NCI-H82 (cell line): Measurements from ENCODE around the gene CDH13.

Experiments used
- DNase-seq: peaks from one replicate; lab custom pipeline; 2025; lab: John Stamatoyannopoulos, UW

CDH13 gene

GRCh38 chr16:83355570-83356218 is 728.9 kb downstream of the CDH13 start:
- DNase-seq, result no peak

- DNase-seq, result peak; percentile 82
Observed at GRCh38 chr16:83356266-83356665, 729.5 kb downstream of the CDH13 start.

GRCh38 chr16:83356986-83357385 is 730.2 kb downstream of the CDH13 start:
- DNase-seq, result no peak

GRCh38 chr16:83363521-83363920 is 736.8 kb downstream of the CDH13 start:
- DNase-seq, result no peak

- DNase-seq, result no peak
Observed at GRCh38 chr16:83365166-83365565, 738.4 kb downstream of the CDH13 start.

- DNase-seq, result no peak
Observed at GRCh38 chr16:83366228-83366627, 739.5 kb downstream of the CDH13 start.

GRCh38 chr16:83374979-83375378 is 748.2 kb downstream of the CDH13 start:
- DNase-seq, result no peak

GRCh38 chr16:83389751-83390150 is 763.0 kb downstream of the CDH13 start:
- DNase-seq, result no peak

- DNase-seq, result no peak
Observed at GRCh38 chr16:83390759-83391158, 764.0 kb downstream of the CDH13 start.

GRCh38 chr16:83392743-83393142 is 766.0 kb downstream of the CDH13 start:
- no peak for DNase-seq

GRCh38 chr16:83393196-83393981 is 766.6 kb downstream of the CDH13 start:
- DNase-seq, result no peak

GRCh38 chr16:83397601-83398291 is 771.0 kb downstream of the CDH13 start:
- DNase-seq, result peak; percentile 4

- DNase-seq, result no peak
Observed at GRCh38 chr16:83400234-83400633, 773.5 kb downstream of the CDH13 start.

- DNase-seq, result no peak
Observed at GRCh38 chr16:83402160-83402814, 775.5 kb downstream of the CDH13 start.

GRCh38 chr16:83402967-83403366 is 776.2 kb downstream of the CDH13 start:
- DNase-seq, result peak; percentile 69

GRCh38 chr16:83403761-83404160 is 777.0 kb downstream of the CDH13 start:
- DNase-seq, result no peak

- DNase-seq, result no peak
Observed at GRCh38 chr16:83404261-83404660, 777.5 kb downstream of the CDH13 start.

- no peak for DNase-seq
Observed at GRCh38 chr16:83407928-83408327, 781.2 kb downstream of the CDH13 start.

- no peak for DNase-seq
Observed at GRCh38 chr16:83409347-83409746, 782.6 kb downstream of the CDH13 start.

- peak; percentile 7 for DNase-seq
Observed at GRCh38 chr16:83418565-83418964, 791.8 kb downstream of the CDH13 start.

GRCh38 chr16:83420206-83420760 is 793.5 kb downstream of the CDH13 start:
- DNase-seq, result no peak

GRCh38 chr16:83433201-83433600 is 806.4 kb downstream of the CDH13 start:
- no peak for DNase-seq
